VCaP (cell line): ENCODE measurements around the gene AKAP9.

Source experiments
- H3K27ac ChIP-seq: fragments of 450-650 bp; 2 replicates; pipeline ENCODE4 v1.5.1; 2017
- TF ChIP-seq, protein P1 (sequence below): fragments of 450-650 bp; conservative IDR thresholded peaks from 2 replicates; pipeline ENCODE4 v1.5.1; 2017; ENCODE audit warnings: mild to moderate bottlenecking, moderate library complexity

Gene AKAP9

DNA sequence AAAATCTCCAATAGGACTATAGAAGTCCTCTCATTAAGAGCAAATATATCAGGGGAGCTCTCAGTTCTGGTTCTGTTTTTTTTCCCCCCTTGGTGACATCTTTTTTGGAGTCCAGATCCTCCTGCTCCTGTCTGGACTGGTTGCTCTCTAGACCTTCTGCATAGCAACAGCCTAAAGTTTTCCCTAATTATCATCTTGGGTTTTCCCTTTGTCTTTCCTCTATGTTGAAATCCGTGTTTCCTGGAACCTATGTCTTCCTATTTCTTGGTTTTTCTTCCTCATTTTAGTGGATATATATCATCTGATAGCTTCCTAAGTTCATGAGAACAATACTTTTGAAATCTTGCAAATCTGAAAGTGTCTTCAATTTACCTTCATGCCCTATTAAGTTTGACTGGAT, 30.5 kb upstream of the AKAP9 start:
- TF ChIP-seq, protein P1, sequence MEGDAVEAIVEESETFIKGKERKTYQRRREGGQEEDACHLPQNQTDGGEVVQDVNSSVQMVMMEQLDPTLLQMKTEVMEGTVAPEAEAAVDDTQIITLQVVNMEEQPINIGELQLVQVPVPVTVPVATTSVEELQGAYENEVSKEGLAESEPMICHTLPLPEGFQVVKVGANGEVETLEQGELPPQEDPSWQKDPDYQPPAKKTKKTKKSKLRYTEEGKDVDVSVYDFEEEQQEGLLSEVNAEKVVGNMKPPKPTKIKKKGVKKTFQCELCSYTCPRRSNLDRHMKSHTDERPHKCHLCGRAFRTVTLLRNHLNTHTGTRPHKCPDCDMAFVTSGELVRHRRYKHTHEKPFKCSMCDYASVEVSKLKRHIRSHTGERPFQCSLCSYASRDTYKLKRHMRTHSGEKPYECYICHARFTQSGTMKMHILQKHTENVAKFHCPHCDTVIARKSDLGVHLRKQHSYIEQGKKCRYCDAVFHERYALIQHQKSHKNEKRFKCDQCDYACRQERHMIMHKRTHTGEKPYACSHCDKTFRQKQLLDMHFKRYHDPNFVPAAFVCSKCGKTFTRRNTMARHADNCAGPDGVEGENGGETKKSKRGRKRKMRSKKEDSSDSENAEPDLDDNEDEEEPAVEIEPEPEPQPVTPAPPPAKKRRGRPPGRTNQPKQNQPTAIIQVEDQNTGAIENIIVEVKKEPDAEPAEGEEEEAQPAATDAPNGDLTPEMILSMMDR = no peak
- no peak overlapping the region for H3K27ac ChIP-seq

DNA sequence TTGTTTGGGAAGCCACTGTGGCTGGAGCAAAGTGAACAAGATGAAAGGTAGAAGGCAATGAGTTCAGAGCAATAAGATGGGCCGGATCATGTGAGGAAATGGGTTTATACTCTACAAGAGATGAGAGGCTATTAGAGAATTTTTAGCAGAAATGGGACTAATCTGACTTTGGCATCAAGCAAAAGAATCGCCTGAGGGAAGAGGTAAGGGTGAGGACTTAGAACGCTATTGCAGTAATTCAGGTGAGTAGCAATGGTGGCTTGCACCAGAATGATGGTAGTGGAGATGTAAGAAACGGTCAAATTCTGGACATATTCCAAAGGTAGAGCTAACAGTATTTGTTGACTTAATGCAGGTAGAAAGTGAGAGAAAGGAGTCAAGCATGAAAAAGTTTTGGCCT, 29.5 kb upstream of the AKAP9 start:
- TF ChIP-seq, protein P1 = no peak
- no peak overlapping the region for H3K27ac ChIP-seq

DNA sequence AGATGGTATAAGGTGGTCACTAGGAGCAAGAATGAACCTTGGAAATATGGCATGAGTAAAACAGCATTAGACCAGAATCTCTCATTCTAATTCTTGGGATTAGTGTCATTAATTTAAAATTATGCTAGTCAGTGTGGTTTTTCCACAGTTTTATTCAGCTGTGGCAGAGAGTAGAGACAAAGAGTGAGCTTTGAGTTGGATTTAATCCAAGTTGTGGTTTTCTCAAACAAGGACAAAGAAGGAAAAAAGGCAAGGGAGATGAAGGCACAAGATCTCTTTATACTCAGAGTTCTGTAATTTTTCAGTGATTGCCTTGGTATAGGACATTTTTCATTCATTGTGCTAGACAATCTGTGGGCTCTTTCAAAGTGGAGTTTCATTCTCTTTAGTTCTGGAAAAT, 28.2 kb upstream of the AKAP9 start:
- TF ChIP-seq, protein P1 = no peak
- H3K27ac ChIP-seq = no peak overlapping the region

DNA sequence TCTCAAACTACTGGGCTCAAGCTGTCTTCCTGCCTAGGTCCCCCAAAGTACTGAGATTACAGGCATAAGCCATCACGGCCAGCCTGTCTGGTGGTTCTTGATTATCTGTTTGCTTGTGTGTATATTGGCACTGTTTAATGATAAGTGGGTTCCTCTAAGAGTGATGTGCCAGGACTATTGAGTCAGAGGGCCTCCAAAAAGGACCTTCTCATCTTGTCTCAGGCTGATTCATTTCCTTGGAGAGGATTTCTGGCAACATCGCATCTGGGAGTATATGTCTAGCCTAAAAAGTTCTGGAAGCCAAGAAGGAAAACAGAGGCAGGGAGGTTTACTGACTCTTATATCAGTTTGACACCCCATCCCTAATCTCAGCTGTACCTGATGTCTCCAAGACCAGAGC, 27.1 kb upstream of the AKAP9 start:
- no peak overlapping the region for H3K27ac ChIP-seq
- TF ChIP-seq, protein P1 = no peak

DNA sequence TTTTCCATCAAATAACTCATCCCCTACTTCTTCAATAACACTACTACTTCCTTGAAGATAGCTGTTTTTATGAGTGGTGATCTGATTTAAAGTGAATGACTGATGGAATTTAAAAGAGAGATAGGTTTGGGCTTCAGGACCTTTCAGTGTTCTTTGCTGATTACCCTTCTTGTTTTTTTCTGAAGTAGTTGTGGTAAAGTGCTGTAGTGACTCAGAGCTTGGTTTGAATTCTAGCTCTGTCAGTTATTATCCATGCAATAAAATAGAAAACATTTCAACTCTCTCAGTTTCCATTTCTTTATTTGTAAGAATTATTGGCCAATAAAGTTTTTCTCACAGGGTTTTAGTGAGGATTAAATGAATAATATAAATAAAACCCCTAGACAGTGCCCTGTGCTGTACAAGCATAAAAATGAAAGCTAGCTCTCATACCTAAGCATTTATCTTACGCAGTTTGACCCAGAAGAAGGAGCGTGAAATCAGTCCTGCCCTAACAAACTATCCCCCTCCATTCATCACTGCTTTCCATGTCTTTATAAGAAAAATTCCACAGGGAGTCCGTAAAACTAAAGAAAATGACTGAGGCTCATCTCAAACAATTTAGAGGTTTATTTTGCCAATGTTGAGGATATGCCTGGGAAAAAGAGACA, 25.1 kb upstream of the AKAP9 start:
- no peak overlapping the region for H3K27ac ChIP-seq
- TF ChIP-seq, protein P1 = no peak

DNA sequence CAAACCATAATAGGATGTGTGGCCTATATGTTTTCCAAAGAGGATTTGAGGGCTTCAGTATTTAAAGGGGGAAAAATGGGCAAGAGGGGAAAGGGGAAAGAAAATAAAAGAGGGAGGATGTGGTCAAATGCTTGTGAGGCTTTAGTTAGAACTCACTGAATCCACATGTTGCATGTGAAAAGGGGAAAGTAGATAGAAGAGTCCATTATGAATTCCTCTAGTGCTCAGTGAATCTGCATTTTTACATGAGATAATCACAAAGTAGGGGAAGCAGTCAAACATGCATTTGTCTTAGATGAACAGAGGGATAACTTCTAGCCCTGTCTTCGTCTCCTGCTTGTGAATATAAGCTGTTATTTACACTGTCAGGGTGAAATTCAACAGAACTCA, 24.6 kb upstream of the AKAP9 start:
- TF ChIP-seq, protein P1 = no peak
- no peak overlapping the region for H3K27ac ChIP-seq

DNA sequence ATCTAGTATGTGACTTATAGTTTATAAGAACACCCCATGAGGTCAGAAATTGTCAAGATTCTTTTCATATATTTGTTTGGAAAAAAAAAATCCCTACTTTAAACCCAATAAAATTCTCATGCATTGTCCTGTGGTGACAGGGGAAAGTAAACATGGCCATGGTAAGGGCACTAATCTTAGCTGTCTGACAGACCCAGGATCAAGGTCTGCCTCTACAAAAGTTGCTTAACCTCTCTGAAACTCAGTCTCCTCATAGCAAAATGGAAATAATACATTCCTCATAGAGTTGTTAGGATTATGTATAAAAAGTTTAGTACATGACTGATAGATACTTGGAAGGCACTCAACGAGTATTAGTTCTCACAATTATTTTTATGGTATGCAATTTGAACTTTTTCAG, 22.3 kb upstream of the AKAP9 start:
- H3K27ac ChIP-seq = no peak overlapping the region
- TF ChIP-seq, protein P1 = no peak
